ENCODE results near the gene TSPAN4. TPM values are rescaled to one million over a fixed set of nuclear protein-coding genes. Genes with fewer than 3 reads are reported as not detected.

The TSPAN4 gene
- polyA plus RNA-seq, 1 donor = 27.8 TPM

DNA sequence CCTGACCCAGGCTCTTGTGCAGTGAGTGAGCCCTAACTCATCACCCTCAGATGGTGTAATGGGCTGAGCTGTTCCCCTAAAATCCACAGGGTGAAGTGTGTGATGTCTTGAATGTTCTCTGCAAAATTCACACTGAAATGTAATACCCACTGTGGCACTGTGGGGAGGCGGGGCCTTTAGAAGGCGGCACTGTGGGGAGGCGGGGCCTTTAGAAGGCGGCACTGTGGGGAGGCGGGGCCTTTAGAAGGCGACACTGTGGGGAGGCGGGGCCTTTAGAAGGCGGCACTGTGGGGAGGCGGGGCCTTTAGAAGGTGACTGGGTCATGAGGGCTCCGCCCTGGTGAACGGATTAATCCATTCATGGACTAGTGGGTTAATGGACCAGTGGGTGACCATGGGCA, 34.9 kb downstream of the TSPAN4 start:
- Histone ChIP-seq H3K9me3 (ENCODE audit: control insufficient read depth, low read depth, low read length) (no peaks in the 10 kb centered on the region), H3K27me3 (ENCODE audit: control insufficient read depth, insufficient read depth, low read length) (no peaks in the 10 kb centered on the region), H3K36me3 (ENCODE audit: control insufficient read depth, insufficient read depth, low read length) (peaks cover 19% of the 10 kb centered on the region), H3K4me3 (ENCODE audit: low read length) (no peak overlapping the region), H3K4me1 (ENCODE audit: control insufficient read depth, insufficient read depth, low read length) (no peaks in the 10 kb centered on the region), H3K27ac (ENCODE audit: low read length) (no peak overlapping the region)
- no CpG with 5 or more reads among the region's 11 CpGs for WGBS (ENCODE audit: insufficient coverage, low lambda C conversion rate)
- DNase-seq = no peak

DNA sequence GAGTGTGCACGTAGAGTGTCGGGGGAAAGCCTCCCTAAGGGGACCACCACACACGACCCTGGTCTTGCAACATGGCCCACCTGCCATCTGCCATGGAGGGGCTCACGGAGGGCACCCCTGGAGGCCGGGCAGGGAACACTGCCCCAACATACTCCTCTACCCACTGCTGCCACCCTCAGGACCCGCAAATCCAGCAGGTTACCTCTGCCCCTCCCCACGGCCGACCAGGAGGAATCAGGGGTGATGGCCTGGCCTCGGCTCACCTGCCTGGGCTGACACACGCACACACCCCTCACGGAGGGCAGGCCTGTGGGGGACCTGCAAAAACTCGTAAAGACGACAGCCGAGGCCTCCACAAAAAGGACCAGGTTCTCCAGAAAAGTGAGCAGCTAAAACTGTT, 37.8 kb downstream of the TSPAN4 start:
- 100% methylated on average over 1 of the region's 14 CpGs for WGBS (ENCODE audit: insufficient coverage, low lambda C conversion rate)
- peaks cover 29% of the 10 kb centered on the region for H3K36me3 ChIP-seq (ENCODE audit: control insufficient read depth, insufficient read depth, low read length)

DNA sequence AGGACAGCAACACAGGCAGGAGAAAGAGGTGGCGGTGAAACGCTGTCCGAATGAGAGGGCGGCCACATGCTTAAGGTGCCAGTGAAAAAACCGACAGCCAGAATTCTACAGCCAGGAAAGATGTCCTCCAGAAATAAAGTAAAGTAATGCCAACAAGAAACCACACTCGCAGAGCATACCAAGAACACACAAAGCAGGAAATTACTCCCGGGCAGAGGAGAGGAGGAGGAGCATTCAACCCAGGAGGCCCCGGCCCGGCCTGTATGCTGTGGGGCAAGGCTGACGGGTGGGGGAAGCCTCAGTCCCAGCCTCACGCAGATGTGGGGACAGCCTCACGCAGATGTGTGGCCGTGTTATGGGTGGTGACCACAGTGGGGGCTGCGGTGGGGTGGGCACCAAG, 39.9 kb downstream of the TSPAN4 start:
- H3K9me3 ChIP-seq (ENCODE audit: control insufficient read depth, low read depth, low read length) = no peaks in the 10 kb centered on the region
- peaks cover 40% of the 10 kb centered on the region for H3K36me3 ChIP-seq (ENCODE audit: control insufficient read depth, insufficient read depth, low read length)
- WGBS (ENCODE audit: insufficient coverage, low lambda C conversion rate) = no CpG with 5 or more reads among the region's 14 CpGs
- H3K4me1 ChIP-seq (ENCODE audit: control insufficient read depth, insufficient read depth, low read length) = no peaks in the 10 kb centered on the region
- no peaks in the 10 kb centered on the region for H3K27me3 ChIP-seq (ENCODE audit: control insufficient read depth, insufficient read depth, low read length)
- no peak overlapping the region for H3K27ac ChIP-seq (ENCODE audit: low read length)
- H3K4me3 ChIP-seq (ENCODE audit: low read length) = no peak overlapping the region
- DNase-seq = no peak

More for the DNA sequence above, 37.8 kb downstream of the TSPAN4 start:
- no peaks in the 10 kb centered on the region for H3K27me3 ChIP-seq (ENCODE audit: control insufficient read depth, insufficient read depth, low read length)
- no peak overlapping the region for H3K4me3 ChIP-seq (ENCODE audit: low read length)
- no peaks in the 10 kb centered on the region for H3K4me1 ChIP-seq (ENCODE audit: control insufficient read depth, insufficient read depth, low read length)
- DNase-seq = no peak
- no peak overlapping the region for H3K27ac ChIP-seq (ENCODE audit: low read length)
- no peaks in the 10 kb centered on the region for H3K9me3 ChIP-seq (ENCODE audit: control insufficient read depth, low read depth, low read length)

DNA sequence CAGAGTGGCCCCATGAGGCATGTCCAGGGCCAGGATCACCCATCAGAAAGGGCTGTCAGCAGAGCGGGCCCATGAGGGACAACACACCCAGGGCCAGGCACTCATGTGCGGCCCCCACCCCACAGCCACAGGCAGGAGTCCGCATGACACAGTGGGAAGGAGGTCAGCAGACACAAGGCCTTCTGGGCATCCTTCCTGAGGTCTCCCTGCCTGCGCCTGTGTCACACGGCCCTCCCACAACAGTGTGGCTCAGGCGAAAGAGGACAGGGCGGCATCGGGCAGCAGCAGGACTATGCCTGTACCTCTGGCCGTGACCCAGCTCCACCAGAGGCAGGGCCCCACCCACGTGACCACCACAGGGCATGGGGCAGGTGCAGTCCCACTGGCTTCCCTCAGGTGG, 40.9 kb downstream of the TSPAN4 start:
- H3K27me3 ChIP-seq (ENCODE audit: control insufficient read depth, insufficient read depth, low read length) = no peaks in the 10 kb centered on the region
- H3K4me1 ChIP-seq (ENCODE audit: control insufficient read depth, insufficient read depth, low read length) = no peaks in the 10 kb centered on the region
- no CpG with 5 or more reads among the region's 10 CpGs for WGBS (ENCODE audit: insufficient coverage, low lambda C conversion rate)
- no peak overlapping the region for H3K27ac ChIP-seq (ENCODE audit: low read length)
- peaks cover 45% of the 10 kb centered on the region for H3K36me3 ChIP-seq (ENCODE audit: control insufficient read depth, insufficient read depth, low read length)
- no peak overlapping the region for H3K4me3 ChIP-seq (ENCODE audit: low read length)
- no peak for DNase-seq
- no peaks in the 10 kb centered on the region for H3K9me3 ChIP-seq (ENCODE audit: control insufficient read depth, low read depth, low read length)

DNA sequence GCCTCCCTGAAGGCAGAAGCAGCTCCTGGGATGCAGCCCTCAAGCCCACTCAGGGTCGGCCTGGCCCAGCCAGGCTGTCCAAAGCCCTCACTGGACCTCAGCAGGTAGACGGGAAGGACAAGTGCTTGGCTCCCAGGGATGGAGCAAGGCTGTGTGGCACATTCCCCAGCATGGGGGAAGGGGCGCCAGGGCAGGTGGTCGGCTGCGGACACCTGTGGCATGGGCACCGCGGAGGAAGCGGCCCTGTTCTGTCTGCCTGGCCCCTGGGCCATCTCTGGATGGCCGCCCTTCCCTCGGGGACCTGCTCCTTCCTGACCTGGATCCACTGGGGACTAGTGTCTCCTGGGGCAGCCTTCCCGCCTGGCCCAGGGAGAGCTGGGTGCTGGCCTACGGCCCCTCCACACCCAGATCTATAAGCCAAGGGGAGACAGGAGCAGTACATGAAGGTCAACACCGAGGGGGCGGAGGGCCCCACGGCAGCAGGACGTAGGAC, 42.0 kb downstream of the TSPAN4 start:
- WGBS (ENCODE audit: insufficient coverage, low lambda C conversion rate) = no CpG with 5 or more reads among the region's 16 CpGs

DNA sequence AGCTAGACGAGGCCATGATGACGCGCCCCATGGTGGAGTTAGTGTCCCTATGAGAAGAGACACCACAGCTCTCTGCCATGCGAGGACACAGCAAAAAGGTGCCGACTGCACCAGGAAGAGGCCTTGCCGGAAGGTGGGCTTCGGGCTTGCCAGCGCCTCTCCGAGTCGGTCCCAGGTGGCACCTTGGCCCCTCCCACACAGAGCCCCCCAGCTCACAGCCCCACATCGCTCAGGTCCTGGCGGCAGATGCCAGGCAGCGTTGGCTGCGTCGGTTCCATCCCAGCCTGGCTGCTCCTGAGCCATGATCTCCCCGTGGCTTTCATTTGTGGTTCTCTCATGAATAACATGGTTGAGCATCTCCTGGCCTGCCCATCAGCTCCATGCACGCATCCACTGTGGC, 43.9 kb downstream of the TSPAN4 start:
- DNase-seq = no peak
- Histone ChIP-seq H3K4me1 (ENCODE audit: control insufficient read depth, insufficient read depth, low read length) (no peaks in the 10 kb centered on the region), H3K27me3 (ENCODE audit: control insufficient read depth, insufficient read depth, low read length) (no peaks in the 10 kb centered on the region), H3K9me3 (ENCODE audit: control insufficient read depth, low read depth, low read length) (peaks cover 3% of the 10 kb centered on the region), H3K4me3 (ENCODE audit: low read length) (no peak overlapping the region), H3K36me3 (ENCODE audit: control insufficient read depth, insufficient read depth, low read length) (peaks cover 41% of the 10 kb centered on the region), H3K27ac (ENCODE audit: low read length) (no peak overlapping the region)
- WGBS (ENCODE audit: insufficient coverage, low lambda C conversion rate) = no CpG with 5 or more reads among the region's 17 CpGs

More for the DNA sequence above, 42.0 kb downstream of the TSPAN4 start:
- H3K27ac ChIP-seq (ENCODE audit: low read length) = no peak overlapping the region
- DNase-seq = no peak
- no peak overlapping the region for H3K4me3 ChIP-seq (ENCODE audit: low read length)
- H3K36me3 ChIP-seq (ENCODE audit: control insufficient read depth, insufficient read depth, low read length) = peaks cover 48% of the 10 kb centered on the region
- H3K9me3 ChIP-seq (ENCODE audit: control insufficient read depth, low read depth, low read length) = no peaks in the 10 kb centered on the region
- no peaks in the 10 kb centered on the region for H3K27me3 ChIP-seq (ENCODE audit: control insufficient read depth, insufficient read depth, low read length)
- H3K4me1 ChIP-seq (ENCODE audit: control insufficient read depth, insufficient read depth, low read length) = no peaks in the 10 kb centered on the region

DNA sequence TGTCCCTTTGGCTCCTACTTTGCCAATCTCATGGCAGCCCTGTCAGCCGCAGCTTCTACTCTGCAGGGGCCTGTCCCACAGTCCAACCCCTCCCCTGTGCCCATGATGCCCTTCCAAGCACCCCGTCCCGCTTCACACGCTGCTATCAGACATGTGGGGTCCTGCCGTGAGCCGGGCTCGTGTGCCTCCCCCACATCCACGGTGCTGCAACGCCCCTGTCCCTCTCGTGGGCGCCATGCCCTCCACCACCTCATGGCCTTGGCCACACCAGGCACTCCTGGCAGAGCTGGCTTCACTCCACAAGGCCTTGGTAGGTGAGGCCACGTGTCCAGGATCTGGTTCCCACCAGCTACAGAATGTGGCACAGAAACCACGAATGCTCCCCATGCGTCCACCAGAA, 44.9 kb downstream of the TSPAN4 start:
- Histone ChIP-seq H3K36me3 (ENCODE audit: control insufficient read depth, insufficient read depth, low read length) (peaks cover 40% of the 10 kb centered on the region), H3K4me1 (ENCODE audit: control insufficient read depth, insufficient read depth, low read length) (no peaks in the 10 kb centered on the region), H3K27me3 (ENCODE audit: control insufficient read depth, insufficient read depth, low read length) (no peaks in the 10 kb centered on the region), H3K4me3 (ENCODE audit: low read length) (no peak overlapping the region), H3K27ac (ENCODE audit: low read length) (no peak overlapping the region), H3K9me3 (ENCODE audit: control insufficient read depth, low read depth, low read length) (peaks cover 3% of the 10 kb centered on the region)
- no CpG with 5 or more reads among the region's 14 CpGs for WGBS (ENCODE audit: insufficient coverage, low lambda C conversion rate)
- DNase-seq = no peak

DNA sequence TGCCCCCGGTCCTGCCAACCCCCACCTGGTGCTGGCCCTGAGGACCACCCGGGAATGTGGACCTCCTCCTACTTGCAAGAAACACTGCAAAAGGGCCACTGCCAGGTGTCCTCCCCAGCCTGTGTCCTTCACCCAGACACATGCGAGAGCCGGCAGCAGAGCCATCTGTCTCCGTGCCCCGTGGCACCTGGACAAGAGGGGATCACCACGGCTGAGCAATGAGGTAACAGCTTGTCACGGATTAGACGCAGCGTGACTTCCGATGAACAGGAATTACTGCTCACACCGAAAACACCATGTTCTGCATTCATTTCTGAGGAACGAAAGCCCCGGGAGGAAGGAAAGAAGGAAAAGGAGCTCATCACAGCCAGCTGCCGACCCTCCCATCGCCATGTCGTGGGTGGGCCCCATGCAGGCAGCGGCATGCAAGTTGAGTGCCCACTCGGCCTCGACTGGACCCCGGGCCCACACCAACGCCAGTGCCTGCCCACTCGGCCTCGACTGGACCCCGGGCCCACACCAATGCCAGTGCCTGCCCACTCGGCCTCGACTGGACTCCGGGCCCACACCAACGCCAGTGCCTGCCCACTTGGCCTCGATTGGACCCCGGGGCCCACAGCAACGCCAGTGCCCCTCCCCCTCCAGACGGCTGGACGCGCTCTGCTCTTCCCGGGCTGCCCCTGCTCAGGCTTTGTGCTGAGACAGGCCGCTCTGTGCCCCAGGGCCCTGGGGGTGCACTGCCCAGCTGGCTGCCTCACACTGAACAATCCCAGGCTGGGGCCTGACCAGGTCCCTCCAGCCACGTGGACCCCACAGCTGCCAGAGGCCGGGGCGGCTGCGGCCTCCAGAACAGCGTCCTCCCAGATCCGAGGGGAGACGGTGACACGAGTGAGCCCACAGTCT, 45.9 kb downstream of the TSPAN4 start:
- no peak overlapping the region for H3K4me3 ChIP-seq (ENCODE audit: low read length)
- DNase-seq = no peak
- peaks cover 3% of the 10 kb centered on the region for H3K9me3 ChIP-seq (ENCODE audit: control insufficient read depth, low read depth, low read length)
- H3K27ac ChIP-seq (ENCODE audit: low read length) = no peak overlapping the region
- H3K4me1 ChIP-seq (ENCODE audit: control insufficient read depth, insufficient read depth, low read length) = no peaks in the 10 kb centered on the region
- peaks cover 30% of the 10 kb centered on the region for H3K36me3 ChIP-seq (ENCODE audit: control insufficient read depth, insufficient read depth, low read length)
- H3K27me3 ChIP-seq (ENCODE audit: control insufficient read depth, insufficient read depth, low read length) = no peaks in the 10 kb centered on the region
- WGBS (ENCODE audit: insufficient coverage, low lambda C conversion rate) = no CpG with 5 or more reads among the region's 45 CpGs

DNA sequence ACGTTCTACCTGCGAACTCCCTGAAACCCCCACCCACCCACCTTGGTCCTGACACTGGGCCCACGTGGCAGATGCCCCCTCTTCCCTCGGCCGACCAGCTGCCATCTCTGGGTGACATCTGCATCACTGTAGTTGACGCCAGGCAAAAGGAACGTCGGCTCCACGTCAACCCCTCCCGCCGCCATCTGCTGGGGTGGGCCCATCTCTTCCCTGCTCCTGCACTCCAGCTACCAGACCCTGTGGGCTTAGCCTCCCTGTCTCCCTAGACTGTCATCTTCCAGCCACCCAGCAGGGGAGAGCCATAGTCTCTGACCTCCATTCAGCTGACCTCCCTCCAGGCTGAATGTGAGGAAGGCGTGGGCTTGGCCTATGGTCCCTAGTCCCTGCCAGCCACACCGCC, 46.6 kb downstream of the TSPAN4 start:
- no CpG with 5 or more reads among the region's 13 CpGs for WGBS (ENCODE audit: insufficient coverage, low lambda C conversion rate)
- Histone ChIP-seq H3K27me3 (ENCODE audit: control insufficient read depth, insufficient read depth, low read length) (no peaks in the 10 kb centered on the region), H3K4me1 (ENCODE audit: control insufficient read depth, insufficient read depth, low read length) (no peaks in the 10 kb centered on the region), H3K4me3 (ENCODE audit: low read length) (no peak overlapping the region), H3K9me3 (ENCODE audit: control insufficient read depth, low read depth, low read length) (peaks cover 3% of the 10 kb centered on the region), H3K36me3 (ENCODE audit: control insufficient read depth, insufficient read depth, low read length) (peaks cover 28% of the 10 kb centered on the region), H3K27ac (ENCODE audit: low read length) (no peak overlapping the region)
- DNase-seq = no peak

DNA sequence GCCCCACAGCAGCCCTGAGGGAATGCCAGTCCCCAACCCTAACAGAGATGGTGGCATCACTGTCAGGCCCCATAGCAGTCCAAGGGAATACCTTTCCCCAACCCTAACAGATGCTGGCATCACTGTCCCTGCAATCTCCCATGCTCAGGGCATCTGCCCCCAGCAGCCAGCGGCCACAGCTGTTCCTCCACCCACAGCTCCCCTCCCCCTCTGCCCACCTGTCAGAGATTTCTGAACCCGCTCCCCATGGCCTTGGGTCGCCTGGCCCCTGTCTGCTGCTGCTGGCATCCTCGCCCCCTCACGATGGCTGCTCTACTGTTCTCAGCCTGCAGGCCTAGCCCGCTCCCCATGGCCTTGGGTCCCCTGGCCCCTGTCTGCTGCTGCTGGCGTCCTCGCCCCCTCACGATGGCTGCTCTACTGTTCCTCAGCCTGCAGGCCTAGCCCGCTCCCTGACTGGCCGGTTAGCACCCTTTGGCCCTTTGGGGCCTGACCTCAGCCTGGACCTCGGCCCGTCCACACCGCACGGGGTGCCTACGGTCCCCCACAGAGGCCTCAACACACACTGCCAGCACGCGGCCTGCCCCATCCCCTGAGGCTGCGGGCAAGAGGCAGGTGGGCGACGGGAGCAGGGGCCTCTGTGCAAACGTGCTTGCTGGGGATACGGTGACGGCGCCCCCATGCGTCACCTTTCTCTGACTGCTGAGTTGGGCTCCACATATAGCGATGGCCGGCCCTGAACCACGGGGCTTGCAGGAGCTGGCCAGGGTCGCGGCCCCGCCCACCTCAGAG, 47.2 kb downstream of the TSPAN4 start:
- Histone ChIP-seq H3K9me3 (ENCODE audit: control insufficient read depth, low read depth, low read length) (peaks cover 3% of the 10 kb centered on the region), H3K4me1 (ENCODE audit: control insufficient read depth, insufficient read depth, low read length) (no peaks in the 10 kb centered on the region), H3K27ac (ENCODE audit: low read length) (no peak overlapping the region), H3K36me3 (ENCODE audit: control insufficient read depth, insufficient read depth, low read length) (peaks cover 29% of the 10 kb centered on the region), H3K27me3 (ENCODE audit: control insufficient read depth, insufficient read depth, low read length) (no peaks in the 10 kb centered on the region), H3K4me3 (ENCODE audit: low read length) (no peak overlapping the region)
- no CpG with 5 or more reads among the region's 32 CpGs for WGBS (ENCODE audit: insufficient coverage, low lambda C conversion rate)
- no peak for DNase-seq

Measured in large intestine (tissue), 3 donors.